ENCODE measurements around the gene WBP1.

The WBP1 gene

GRCh38 chr2:74458132-74458937 is at the start of gene WBP1:
Gene WBP1 (plus strand): TSS chr2:74458438. CDS start chr2:74458603, 165 bp downstream.
- DNase-seq, result peak; percentile 72 to 100 (median 99)

- DNase-seq, result no peak
These were observed 45.1 kb upstream of the WBP1 start for GRCh38 chr2:74413001-74413698.

- no peak for DNase-seq
These were observed 43.8 kb upstream of the WBP1 start for GRCh38 chr2:74414441-74414840.

GRCh38 chr2:74414881-74415761 is 43.1 kb upstream of the WBP1 start:
- DNase-seq, result peak in 28 of 51 donors; percentile 23 to 69 (median 37)

GRCh38 chr2:74415762-74416395 is 42.4 kb upstream of the WBP1 start:
- DNase-seq, result no peak

- DNase-seq, result no peak
These were observed 41.5 kb upstream of the WBP1 start for GRCh38 chr2:74416778-74417177.

GRCh38 chr2:74417197-74417596 is 41.0 kb upstream of the WBP1 start:
- no peak for DNase-seq

- DNase-seq, result no peak
These were observed 40.5 kb upstream of the WBP1 start for GRCh38 chr2:74417763-74418162.

- DNase-seq, result no peak
These were observed 39.9 kb upstream of the WBP1 start for GRCh38 chr2:74418312-74418711.

- no peak for DNase-seq
These were observed 38.9 kb upstream of the WBP1 start for GRCh38 chr2:74419345-74419744.

- DNase-seq, result no peak
These were observed 38.2 kb upstream of the WBP1 start for GRCh38 chr2:74420006-74420405.

- DNase-seq, result peak in 1 of 51 donors; percentile 48
These were observed 37.7 kb upstream of the WBP1 start for GRCh38 chr2:74420443-74421103.

GRCh38 chr2:74421221-74421870 is 36.9 kb upstream of the WBP1 start, which contains the start of the genes C2orf81 and WDR54:
Gene C2orf81 (minus strand): TSS chr2:74421619. CDS start chr2:74421560, 59 bp downstream.
Gene WDR54 (plus strand): TSS chr2:74421730. CDS start chr2:74422154, 424 bp downstream.
- peak in 44 of 51 donors; percentile 11 to 84 (median 67) for DNase-seq

- DNase-seq, result no peak
These were observed 34.8 kb upstream of the WBP1 start for GRCh38 chr2:74423231-74424095.

- no peak for DNase-seq
These were observed 33.9 kb upstream of the WBP1 start for GRCh38 chr2:74424139-74424992.

- no peak for DNase-seq
These were observed 33.2 kb upstream of the WBP1 start for GRCh38 chr2:74424995-74425406.

GRCh38 chr2:74425523-74425922 is 32.7 kb upstream of the WBP1 start:
- DNase-seq, result no peak

Data from hypothalamus (tissue), 51 donors.